ENCODE results near the gene ZDHHC4.

DNA sequence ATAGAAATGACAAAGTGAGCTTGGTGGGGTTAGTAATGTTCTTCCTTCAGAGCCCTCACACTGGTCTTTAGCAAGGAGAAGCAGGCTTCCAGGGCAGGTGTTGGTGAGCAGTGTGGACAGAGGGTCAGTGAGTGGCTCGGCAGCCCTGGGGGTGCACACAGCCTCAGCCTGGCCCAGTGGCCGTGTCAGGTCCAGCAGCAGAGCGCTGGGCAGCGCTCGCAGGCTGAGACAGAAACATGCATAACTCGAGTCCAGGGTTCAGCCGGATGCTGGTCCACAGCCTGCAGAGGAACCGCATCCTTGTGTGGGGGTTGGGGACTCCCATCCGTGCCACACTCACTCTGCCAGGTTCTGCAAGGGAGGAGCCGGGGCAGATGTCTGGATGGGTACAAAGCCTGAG lies 27.2 kb downstream of the ZDHHC4 start:
- TF ChIP-seq, protein P1, sequence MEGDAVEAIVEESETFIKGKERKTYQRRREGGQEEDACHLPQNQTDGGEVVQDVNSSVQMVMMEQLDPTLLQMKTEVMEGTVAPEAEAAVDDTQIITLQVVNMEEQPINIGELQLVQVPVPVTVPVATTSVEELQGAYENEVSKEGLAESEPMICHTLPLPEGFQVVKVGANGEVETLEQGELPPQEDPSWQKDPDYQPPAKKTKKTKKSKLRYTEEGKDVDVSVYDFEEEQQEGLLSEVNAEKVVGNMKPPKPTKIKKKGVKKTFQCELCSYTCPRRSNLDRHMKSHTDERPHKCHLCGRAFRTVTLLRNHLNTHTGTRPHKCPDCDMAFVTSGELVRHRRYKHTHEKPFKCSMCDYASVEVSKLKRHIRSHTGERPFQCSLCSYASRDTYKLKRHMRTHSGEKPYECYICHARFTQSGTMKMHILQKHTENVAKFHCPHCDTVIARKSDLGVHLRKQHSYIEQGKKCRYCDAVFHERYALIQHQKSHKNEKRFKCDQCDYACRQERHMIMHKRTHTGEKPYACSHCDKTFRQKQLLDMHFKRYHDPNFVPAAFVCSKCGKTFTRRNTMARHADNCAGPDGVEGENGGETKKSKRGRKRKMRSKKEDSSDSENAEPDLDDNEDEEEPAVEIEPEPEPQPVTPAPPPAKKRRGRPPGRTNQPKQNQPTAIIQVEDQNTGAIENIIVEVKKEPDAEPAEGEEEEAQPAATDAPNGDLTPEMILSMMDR (IDR thresholded peaks at IDR 0.05) = no peak
- TF ChIP-seq POLR2A (IDR thresholded peaks at IDR 0.05) = no peak

Measured in Peyer's patch (tissue), 4 donors.